Measurements from ENCODE around the gene WDR5B.

The WDR5B gene

GRCh38 chr3:122407946-122408345 lies 7.9 kb downstream of the WDR5B start:
- Histone ChIP-seq H3K4me3 (ENCODE audit: low read length) (no peak overlapping the region), H3K36me3 (ENCODE audit: control insufficient read depth, low read depth, low read length) (peaks cover 38% of the 10 kb centered on the region), H3K4me1 (ENCODE audit: control insufficient read depth, low read depth, low read length) (no peaks in the 10 kb centered on the region), H3K27ac (ENCODE audit: low read length) (no peak overlapping the region), H3K27me3 (ENCODE audit: control insufficient read depth, insufficient read depth, low read length) (no peaks in the 10 kb centered on the region), H3K9ac (ENCODE audit: low read length) (no peak overlapping the region), H3K9me3 (ENCODE audit: control insufficient read depth, low read depth, low read length) (no peaks in the 10 kb centered on the region)

DNA sequence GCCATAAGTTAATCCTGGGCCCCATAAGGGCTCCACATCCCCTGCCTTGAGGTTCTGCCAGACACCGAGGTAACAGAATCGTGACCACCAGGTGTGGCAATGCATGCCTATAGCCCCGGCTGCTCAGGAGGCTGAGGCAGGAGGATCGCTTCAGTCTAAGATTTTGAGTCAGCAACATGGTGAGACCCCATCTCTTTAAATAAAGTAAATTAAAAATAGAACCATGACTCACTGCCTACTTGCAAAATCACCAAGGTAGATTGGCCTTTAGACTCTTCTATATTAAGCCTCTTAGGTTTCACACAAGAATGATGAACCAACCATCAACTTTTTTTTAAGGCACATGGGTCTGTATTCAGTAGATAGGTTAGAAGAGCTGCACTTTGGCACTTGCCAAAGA lies 9.7 kb downstream of the WDR5B start:
- H3K36me3 ChIP-seq (ENCODE audit: control insufficient read depth, low read depth, low read length) = peaks cover 38% of the 10 kb centered on the region
- H3K27ac ChIP-seq (ENCODE audit: low read length) = no peak overlapping the region
- H3K4me1 ChIP-seq (ENCODE audit: control insufficient read depth, low read depth, low read length) = no peaks in the 10 kb centered on the region
- no peak overlapping the region for H3K4me3 ChIP-seq (ENCODE audit: low read length)
- no peaks in the 10 kb centered on the region for H3K9me3 ChIP-seq (ENCODE audit: control insufficient read depth, low read depth, low read length)
- H3K9ac ChIP-seq (ENCODE audit: low read length) = no peak overlapping the region
- H3K27me3 ChIP-seq (ENCODE audit: control insufficient read depth, insufficient read depth, low read length) = no peaks in the 10 kb centered on the region

GRCh38 chr3:122405015-122405414 lies 10.8 kb downstream of the WDR5B start:
- Histone ChIP-seq H3K4me3 (ENCODE audit: low read length) (no peak overlapping the region), H3K9ac (ENCODE audit: low read length) (no peak overlapping the region), H3K36me3 (ENCODE audit: control insufficient read depth, low read depth, low read length) (peaks cover 31% of the 10 kb centered on the region), H3K9me3 (ENCODE audit: control insufficient read depth, low read depth, low read length) (no peaks in the 10 kb centered on the region), H3K27ac (ENCODE audit: low read length) (no peak overlapping the region), H3K4me1 (ENCODE audit: control insufficient read depth, low read depth, low read length) (no peaks in the 10 kb centered on the region), H3K27me3 (ENCODE audit: control insufficient read depth, insufficient read depth, low read length) (no peaks in the 10 kb centered on the region)

DNA sequence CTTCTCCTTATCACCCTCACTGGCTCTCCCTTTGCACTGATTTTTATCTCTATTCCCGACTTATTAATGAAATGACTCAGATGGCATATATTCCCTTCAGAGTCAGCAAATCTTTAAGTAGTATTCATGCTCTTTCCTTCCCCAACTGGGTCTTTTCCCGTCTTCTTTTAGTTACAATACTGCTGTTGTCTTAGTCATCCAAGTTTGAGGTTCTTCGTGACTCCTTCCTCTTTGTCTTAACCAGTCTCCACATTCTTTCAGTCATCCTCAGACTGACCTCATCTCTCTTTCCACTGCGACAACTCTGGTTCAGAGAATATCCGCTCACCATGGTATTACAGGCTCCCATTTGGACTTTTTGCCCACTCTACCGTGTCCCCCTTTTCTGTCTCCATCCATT lies 12.4 kb downstream of the WDR5B start:
- H3K9ac ChIP-seq (ENCODE audit: low read length) = no peak overlapping the region
- no peak overlapping the region for H3K27ac ChIP-seq (ENCODE audit: low read length)
- no peaks in the 10 kb centered on the region for H3K9me3 ChIP-seq (ENCODE audit: control insufficient read depth, low read depth, low read length)
- peaks cover 19% of the 10 kb centered on the region for H3K36me3 ChIP-seq (ENCODE audit: control insufficient read depth, low read depth, low read length)
- H3K4me3 ChIP-seq (ENCODE audit: low read length) = no peak overlapping the region
- H3K27me3 ChIP-seq (ENCODE audit: control insufficient read depth, insufficient read depth, low read length) = no peaks in the 10 kb centered on the region
- H3K4me1 ChIP-seq (ENCODE audit: control insufficient read depth, low read depth, low read length) = no peaks in the 10 kb centered on the region

GRCh38 chr3:122398920-122399319 lies 16.9 kb downstream of the WDR5B start:
- Histone ChIP-seq H3K36me3 (ENCODE audit: control insufficient read depth, low read depth, low read length) (no peaks in the 10 kb centered on the region), H3K4me1 (ENCODE audit: control insufficient read depth, low read depth, low read length) (no peaks in the 10 kb centered on the region), H3K27ac (ENCODE audit: low read length) (no peak overlapping the region), H3K9me3 (ENCODE audit: control insufficient read depth, low read depth, low read length) (no peaks in the 10 kb centered on the region), H3K27me3 (ENCODE audit: control insufficient read depth, insufficient read depth, low read length) (no peaks in the 10 kb centered on the region), H3K9ac (ENCODE audit: low read length) (no peak overlapping the region), H3K4me3 (ENCODE audit: low read length) (no peak overlapping the region)

DNA sequence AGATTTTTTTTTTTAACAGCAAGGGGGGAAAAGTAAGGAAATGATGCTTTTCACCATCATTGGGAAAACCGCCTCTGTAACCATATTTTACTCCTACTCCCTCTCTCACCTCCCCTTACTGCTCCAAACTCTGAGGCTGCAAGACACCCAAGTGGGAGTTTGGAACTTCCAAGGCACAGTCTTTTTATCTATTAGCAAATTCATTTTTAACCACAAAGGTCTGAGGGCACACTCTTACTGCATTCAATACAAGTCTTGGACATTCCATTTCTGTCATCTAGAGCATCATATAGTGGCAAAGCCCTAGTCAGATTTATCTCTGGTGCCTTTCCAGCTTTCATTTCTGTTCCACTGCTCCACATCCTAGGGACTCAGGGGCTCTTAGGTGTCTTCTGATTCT lies 18.7 kb downstream of the WDR5B start:
- Histone ChIP-seq H3K4me1 (ENCODE audit: control insufficient read depth, low read depth, low read length) (no peaks in the 10 kb centered on the region), H3K27ac (ENCODE audit: low read length) (no peak overlapping the region), H3K4me3 (ENCODE audit: low read length) (no peak overlapping the region), H3K27me3 (ENCODE audit: control insufficient read depth, insufficient read depth, low read length) (no peaks in the 10 kb centered on the region), H3K9ac (ENCODE audit: low read length) (no peak overlapping the region), H3K9me3 (ENCODE audit: control insufficient read depth, low read depth, low read length) (no peaks in the 10 kb centered on the region), H3K36me3 (ENCODE audit: control insufficient read depth, low read depth, low read length) (no peaks in the 10 kb centered on the region)

GRCh38 chr3:122396511-122396910 lies 19.4 kb downstream of the WDR5B start:
- no peaks in the 10 kb centered on the region for H3K9me3 ChIP-seq (ENCODE audit: control insufficient read depth, low read depth, low read length)
- H3K27ac ChIP-seq (ENCODE audit: low read length) = no peak overlapping the region
- H3K9ac ChIP-seq (ENCODE audit: low read length) = no peak overlapping the region
- H3K4me1 ChIP-seq (ENCODE audit: control insufficient read depth, low read depth, low read length) = no peaks in the 10 kb centered on the region
- no peaks in the 10 kb centered on the region for H3K27me3 ChIP-seq (ENCODE audit: control insufficient read depth, insufficient read depth, low read length)
- no peaks in the 10 kb centered on the region for H3K36me3 ChIP-seq (ENCODE audit: control insufficient read depth, low read depth, low read length)
- no peak overlapping the region for H3K4me3 ChIP-seq (ENCODE audit: low read length)

- H3K27me3 ChIP-seq (ENCODE audit: control insufficient read depth, insufficient read depth, low read length) = no peaks in the 10 kb centered on the region
- H3K4me1 ChIP-seq (ENCODE audit: control insufficient read depth, low read depth, low read length) = no peaks in the 10 kb centered on the region
- H3K27ac ChIP-seq (ENCODE audit: low read length) = no peak overlapping the region
- no peak overlapping the region for H3K9ac ChIP-seq (ENCODE audit: low read length)
- no peaks in the 10 kb centered on the region for H3K9me3 ChIP-seq (ENCODE audit: control insufficient read depth, low read depth, low read length)
- no peak overlapping the region for H3K4me3 ChIP-seq (ENCODE audit: low read length)
- H3K36me3 ChIP-seq (ENCODE audit: control insufficient read depth, low read depth, low read length) = no peaks in the 10 kb centered on the region
Observed at GRCh38 chr3:122395582-122395981, 20.3 kb downstream of the WDR5B start.

- no peak overlapping the region for H3K4me3 ChIP-seq (ENCODE audit: low read length)
Observed at GRCh38 chr3:122394173-122394572, 21.7 kb downstream of the WDR5B start.

DNA sequence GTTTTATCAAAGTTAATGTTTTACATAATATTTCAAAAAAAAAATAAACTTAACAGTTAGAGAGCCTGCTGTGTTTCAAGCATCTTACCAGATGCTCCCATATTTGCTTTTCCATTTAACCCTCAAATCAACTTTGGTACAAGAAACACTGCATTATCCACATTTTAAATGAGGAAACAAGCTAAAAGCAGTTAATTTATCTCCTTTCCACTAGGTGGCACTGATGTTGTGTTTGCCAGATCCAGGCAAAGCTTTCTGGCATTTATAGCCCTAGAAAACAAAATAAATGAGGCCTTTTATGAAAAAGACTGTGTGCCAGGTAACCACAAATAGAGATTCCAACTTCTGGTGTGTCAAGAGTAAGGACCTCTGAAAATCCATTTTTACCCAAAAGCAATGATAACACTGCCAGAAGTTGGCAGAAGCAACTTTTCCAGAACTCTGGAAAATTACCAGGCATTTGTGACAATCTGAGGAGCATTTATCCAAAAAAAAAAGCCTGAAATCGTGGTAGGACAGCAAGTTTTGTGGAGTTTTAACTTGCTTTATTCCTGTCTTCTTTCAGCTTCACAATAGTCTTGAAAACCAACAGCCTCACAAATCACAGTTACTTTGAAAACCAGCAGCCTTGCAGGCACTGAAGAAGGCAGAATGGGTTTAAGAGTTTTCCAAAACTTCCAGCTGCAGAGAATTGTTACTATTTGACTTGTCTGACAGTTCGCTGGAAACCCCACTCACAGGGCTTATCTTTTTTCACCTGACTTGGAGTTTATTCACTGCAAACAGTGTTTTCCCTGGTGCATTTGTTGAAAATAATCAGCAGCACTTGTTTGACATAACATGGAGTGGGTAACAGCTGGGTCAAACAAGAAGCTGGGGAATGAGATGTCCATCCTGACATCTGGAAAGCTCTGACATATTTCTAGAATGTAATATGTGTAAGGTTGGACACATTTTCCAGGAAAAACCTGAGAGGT lies 22.7 kb downstream of the WDR5B start:
- H3K27me3 ChIP-seq (ENCODE audit: control insufficient read depth, insufficient read depth, low read length) = no peaks in the 10 kb centered on the region
- H3K27ac ChIP-seq (ENCODE audit: low read length) = no peak overlapping the region
- no peaks in the 10 kb centered on the region for H3K4me1 ChIP-seq (ENCODE audit: control insufficient read depth, low read depth, low read length)
- no peaks in the 10 kb centered on the region for H3K36me3 ChIP-seq (ENCODE audit: control insufficient read depth, low read depth, low read length)
- H3K9ac ChIP-seq (ENCODE audit: low read length) = no peak overlapping the region
- no peak overlapping the region for H3K4me3 ChIP-seq (ENCODE audit: low read length)
- H3K9me3 ChIP-seq (ENCODE audit: control insufficient read depth, low read depth, low read length) = no peaks in the 10 kb centered on the region

More at GRCh38 chr3:122394173-122394572, 21.7 kb downstream of the WDR5B start:
- Histone ChIP-seq H3K9ac (ENCODE audit: low read length) (no peak overlapping the region), H3K4me1 (ENCODE audit: control insufficient read depth, low read depth, low read length) (no peaks in the 10 kb centered on the region), H3K27ac (ENCODE audit: low read length) (no peak overlapping the region), H3K9me3 (ENCODE audit: control insufficient read depth, low read depth, low read length) (no peaks in the 10 kb centered on the region), H3K27me3 (ENCODE audit: control insufficient read depth, insufficient read depth, low read length) (no peaks in the 10 kb centered on the region), H3K36me3 (ENCODE audit: control insufficient read depth, low read depth, low read length) (no peaks in the 10 kb centered on the region)

DNA sequence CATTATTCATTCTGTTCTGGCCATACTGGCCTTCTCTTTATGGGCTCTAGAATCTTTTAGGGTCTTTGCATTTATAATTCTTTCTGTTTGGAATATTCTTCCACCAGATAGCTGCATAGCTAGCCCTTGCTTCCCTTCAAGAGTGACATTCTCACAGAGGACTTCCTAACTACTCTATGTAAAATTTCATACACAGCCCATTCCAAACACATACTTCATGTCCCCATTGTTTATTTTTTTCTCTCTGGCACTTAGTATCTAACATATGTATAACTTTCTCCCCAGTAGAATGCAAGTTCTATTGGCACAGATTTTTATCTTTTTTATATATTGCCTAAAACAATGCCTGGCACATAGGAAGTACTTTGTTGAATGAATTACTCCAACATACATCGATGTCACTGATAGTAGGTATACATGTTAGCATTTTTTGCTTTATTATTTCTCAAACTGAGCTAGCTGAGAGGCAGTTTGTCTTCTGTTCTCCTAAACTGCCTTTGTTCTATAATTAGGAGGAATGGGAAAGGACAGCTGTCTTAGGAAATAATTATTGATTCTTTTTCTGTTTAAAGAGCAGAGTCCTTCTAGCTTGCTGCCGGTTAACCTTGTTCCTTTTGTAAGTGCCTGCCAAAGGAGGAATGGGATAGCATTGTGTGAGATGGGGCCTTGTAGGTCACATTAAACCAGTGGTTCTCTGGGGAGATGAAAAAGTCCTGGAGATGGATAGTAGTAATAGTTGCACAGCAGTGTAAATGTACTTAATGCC lies 24.0 kb downstream of the WDR5B start:
- H3K4me1 ChIP-seq (ENCODE audit: control insufficient read depth, low read depth, low read length) = no peaks in the 10 kb centered on the region
- H3K36me3 ChIP-seq (ENCODE audit: control insufficient read depth, low read depth, low read length) = no peaks in the 10 kb centered on the region
- no peaks in the 10 kb centered on the region for H3K9me3 ChIP-seq (ENCODE audit: control insufficient read depth, low read depth, low read length)
- H3K4me3 ChIP-seq (ENCODE audit: low read length) = no peak overlapping the region
- H3K27me3 ChIP-seq (ENCODE audit: control insufficient read depth, insufficient read depth, low read length) = no peaks in the 10 kb centered on the region
- H3K9ac ChIP-seq (ENCODE audit: low read length) = no peak overlapping the region
- H3K27ac ChIP-seq (ENCODE audit: low read length) = no peak overlapping the region

Data from iPS-18a (cell line).